ENCODE data around the gene MRPL38. TPM values are rescaled to one million over a fixed set of nuclear protein-coding genes. Genes with fewer than 3 reads are reported as not detected.

Gene MRPL38
- total RNA-seq, 2 donors from 2014 or later, result 42.4 to 56.2 TPM

DNA sequence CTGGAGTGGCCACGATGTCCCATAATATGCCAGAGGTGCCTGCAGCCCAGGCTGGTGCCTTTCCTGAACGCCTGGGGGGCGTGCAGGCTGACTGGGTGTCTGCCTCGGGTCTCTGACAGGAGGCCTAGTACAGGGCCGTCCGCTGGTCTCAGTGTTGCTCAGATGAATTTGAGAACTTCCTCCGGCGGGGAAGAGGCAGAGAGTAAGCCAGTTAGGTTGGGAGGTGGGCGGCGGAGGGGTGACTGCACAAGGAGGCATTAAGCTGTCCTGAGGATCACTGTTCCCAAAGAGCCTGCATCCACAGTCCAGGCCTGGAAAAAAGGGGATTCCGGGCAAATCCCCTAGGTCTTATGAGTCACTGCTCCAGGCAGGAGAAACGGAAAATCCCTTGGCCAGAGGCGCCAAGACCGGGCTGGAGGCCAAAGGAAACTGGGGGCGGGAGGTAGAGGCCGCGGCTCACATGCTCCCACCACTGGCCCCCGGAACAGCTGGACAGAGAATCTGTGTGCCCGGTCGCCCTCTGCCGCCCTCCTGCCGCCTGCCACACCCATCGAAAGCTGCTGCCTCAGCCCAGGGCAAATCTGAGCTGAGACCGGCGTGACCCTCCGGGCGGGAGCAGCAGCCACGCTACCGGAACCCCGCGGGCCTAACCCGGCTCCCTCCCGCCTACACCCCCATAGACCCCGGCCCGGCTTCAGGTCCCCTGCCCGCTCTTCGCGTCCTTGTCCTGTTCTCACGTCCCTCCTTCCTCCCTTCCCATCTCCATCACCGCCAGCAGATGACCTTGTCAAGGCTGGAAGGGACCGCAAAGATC is 27.5 kb downstream of the MRPL38 start:
- TF ChIP-seq, protein P1, sequence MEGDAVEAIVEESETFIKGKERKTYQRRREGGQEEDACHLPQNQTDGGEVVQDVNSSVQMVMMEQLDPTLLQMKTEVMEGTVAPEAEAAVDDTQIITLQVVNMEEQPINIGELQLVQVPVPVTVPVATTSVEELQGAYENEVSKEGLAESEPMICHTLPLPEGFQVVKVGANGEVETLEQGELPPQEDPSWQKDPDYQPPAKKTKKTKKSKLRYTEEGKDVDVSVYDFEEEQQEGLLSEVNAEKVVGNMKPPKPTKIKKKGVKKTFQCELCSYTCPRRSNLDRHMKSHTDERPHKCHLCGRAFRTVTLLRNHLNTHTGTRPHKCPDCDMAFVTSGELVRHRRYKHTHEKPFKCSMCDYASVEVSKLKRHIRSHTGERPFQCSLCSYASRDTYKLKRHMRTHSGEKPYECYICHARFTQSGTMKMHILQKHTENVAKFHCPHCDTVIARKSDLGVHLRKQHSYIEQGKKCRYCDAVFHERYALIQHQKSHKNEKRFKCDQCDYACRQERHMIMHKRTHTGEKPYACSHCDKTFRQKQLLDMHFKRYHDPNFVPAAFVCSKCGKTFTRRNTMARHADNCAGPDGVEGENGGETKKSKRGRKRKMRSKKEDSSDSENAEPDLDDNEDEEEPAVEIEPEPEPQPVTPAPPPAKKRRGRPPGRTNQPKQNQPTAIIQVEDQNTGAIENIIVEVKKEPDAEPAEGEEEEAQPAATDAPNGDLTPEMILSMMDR (IDR thresholded peaks at IDR 0.05), result no peak
- ATAC-seq (ENCODE audit: insufficient number of reproducible peaks, low FRiP score, low read depth) (peak; percentile 73), DNase-seq (ENCODE audit: low spot score) (peak; percentile 93)
- H3K27ac ChIP-seq, result peak overlapping the region; percentile 99
- H3K36me3 ChIP-seq, result peaks cover 7% of the 10 kb centered on the region
- no peaks in the 10 kb centered on the region for H3K9me3 ChIP-seq
- H3K4me1 ChIP-seq (ENCODE audit: control insufficient read depth in 1 of 2, low read depth in 2 of 2), result peaks cover 44 to 56% of the 10 kb centered on the region in 2 donors
- no peaks in the 10 kb centered on the region for H3K27me3 ChIP-seq (replicated peaks; ENCODE audit: insufficient read depth)
- H3K4me3 ChIP-seq, result peak overlapping the region; percentile 78

DNA sequence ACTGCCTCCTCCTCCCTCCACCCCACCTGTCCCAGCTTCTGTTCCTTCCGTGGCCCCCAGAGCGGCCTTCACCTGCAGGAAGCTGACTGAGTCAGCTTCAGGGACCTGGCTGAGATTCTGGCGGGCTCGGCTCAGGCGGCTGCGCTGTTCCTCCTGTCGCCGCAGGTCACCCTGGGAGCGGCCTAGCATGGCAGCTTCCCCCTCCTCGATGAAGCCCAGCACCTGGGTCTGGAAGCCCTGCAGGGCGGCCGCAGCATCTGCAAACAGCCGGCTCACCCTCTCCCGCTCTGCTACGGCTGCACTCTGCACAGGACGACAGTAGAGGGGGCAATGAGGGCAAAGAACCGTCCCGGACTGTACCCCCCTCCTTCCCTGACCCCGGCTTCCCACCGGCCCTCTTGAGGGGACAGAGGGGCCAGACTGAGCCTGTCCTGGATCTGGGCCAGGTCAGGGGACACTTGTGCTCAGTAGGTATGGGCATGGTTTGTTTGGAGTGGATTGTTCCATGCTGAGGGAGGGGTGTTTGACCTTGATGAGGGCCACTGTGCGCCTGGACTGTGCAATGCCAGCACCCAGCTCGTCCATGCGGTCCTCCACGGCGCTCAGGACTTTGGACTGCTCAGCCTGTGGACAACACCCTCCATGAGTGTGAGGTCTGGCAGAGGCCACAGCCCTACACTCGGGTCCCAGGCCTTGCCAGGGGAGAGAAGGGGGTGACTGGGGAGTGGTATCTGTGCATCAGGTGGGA is 28.3 kb downstream of the MRPL38 start:
- no peak for ATAC-seq (ENCODE audit: insufficient number of reproducible peaks, low FRiP score, low read depth)
- Histone ChIP-seq H3K27ac (peak overlapping the region; percentile 99), H3K4me3 (peak overlapping the region; percentile 78), H3K36me3 (peaks cover 7% of the 10 kb centered on the region), H3K9me3 (no peaks in the 10 kb centered on the region), H3K27me3 (replicated peaks; ENCODE audit: insufficient read depth) (no peaks in the 10 kb centered on the region), H3K4me1 (ENCODE audit: control insufficient read depth in 1 of 2, low read depth in 2 of 2) (peaks cover 47 to 64% of the 10 kb centered on the region in 2 donors)
- DNase-seq (ENCODE audit: low spot score), result no peak
- TF ChIP-seq, protein P1 (IDR thresholded peaks at IDR 0.05), result peak; percentile 13

DNA sequence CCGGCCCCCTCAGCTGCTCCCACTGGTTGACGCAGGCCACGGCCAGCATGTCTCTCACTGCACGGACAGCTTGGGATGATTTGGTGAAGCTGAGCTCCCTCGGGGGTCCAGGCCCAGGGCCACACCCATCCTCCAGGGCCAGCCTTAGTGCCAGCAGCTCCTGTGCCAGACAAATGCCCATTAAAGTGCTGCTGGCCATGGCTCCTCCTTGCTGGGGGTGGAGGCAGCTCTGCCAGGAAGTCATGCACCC is 28.8 kb downstream of the MRPL38 start:
- TF ChIP-seq, protein P1 (IDR thresholded peaks at IDR 0.05), result no peak
- DNase-seq (ENCODE audit: low spot score) (no peak), ATAC-seq (ENCODE audit: insufficient number of reproducible peaks, low FRiP score, low read depth) (no peak)
- H3K36me3 ChIP-seq, result peaks cover 7% of the 10 kb centered on the region
- peak overlapping the region; percentile 78 for H3K4me3 ChIP-seq
- H3K27me3 ChIP-seq (replicated peaks; ENCODE audit: insufficient read depth), result no peaks in the 10 kb centered on the region
- H3K4me1 ChIP-seq (ENCODE audit: control insufficient read depth in 1 of 2, low read depth in 2 of 2), result peaks cover 47 to 67% of the 10 kb centered on the region in 2 donors
- no peaks in the 10 kb centered on the region for H3K9me3 ChIP-seq
- peak overlapping the region; percentile 99 for H3K27ac ChIP-seq

DNA sequence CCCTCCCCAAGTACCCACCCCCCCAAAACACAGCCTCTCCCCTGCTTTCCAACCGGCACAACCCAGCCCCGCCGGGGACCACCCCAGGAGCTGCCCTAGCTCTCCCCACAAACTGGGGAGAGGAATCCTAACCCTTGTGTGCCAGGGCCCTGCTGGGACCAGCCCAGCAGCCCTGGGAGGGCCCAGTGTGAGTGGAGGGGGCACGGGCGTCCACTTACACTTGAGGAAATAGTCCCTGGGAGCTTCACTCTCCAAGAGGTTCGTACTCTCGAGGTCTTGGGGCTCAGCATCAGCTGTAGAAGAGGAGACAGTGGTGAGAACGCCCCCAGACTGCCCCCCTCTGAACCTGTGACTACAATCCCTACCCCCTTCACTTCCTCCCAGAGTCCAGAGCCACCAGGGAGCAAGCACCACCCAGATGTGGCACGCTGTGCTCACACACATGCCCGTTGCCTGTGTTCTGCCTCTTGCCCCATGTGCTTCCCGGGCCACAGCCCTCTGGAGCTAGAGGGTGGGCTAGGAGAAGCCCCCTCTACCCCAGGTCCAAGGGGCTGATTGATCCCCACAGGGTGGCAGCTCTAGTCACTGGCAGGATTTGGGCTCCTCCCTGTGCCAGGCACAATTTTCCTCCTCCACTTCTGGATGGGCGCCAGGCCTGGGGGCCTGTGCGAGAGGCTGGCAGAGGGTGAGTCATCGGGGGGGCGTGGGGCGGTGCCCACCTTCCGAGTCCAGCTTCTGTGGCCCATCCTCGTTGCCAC is 29.3 kb downstream of the MRPL38 start:
- DNase-seq (ENCODE audit: low spot score) (no peak), ATAC-seq (ENCODE audit: insufficient number of reproducible peaks, low FRiP score, low read depth) (no peak)
- H3K27me3 ChIP-seq (replicated peaks; ENCODE audit: insufficient read depth), result no peaks in the 10 kb centered on the region
- H3K9me3 ChIP-seq, result no peaks in the 10 kb centered on the region
- TF ChIP-seq, protein P1 (IDR thresholded peaks at IDR 0.05), result no peak
- peaks cover 7% of the 10 kb centered on the region for H3K36me3 ChIP-seq
- peaks cover 49 to 72% of the 10 kb centered on the region in 2 donors for H3K4me1 ChIP-seq (ENCODE audit: control insufficient read depth in 1 of 2, low read depth in 2 of 2)
- peak overlapping the region; percentile 78 for H3K4me3 ChIP-seq
- peak overlapping the region; percentile 99 for H3K27ac ChIP-seq

All from thoracic aorta (tissue), 2 donors.